ENCODE results near the gene KCTD1.

DNA sequence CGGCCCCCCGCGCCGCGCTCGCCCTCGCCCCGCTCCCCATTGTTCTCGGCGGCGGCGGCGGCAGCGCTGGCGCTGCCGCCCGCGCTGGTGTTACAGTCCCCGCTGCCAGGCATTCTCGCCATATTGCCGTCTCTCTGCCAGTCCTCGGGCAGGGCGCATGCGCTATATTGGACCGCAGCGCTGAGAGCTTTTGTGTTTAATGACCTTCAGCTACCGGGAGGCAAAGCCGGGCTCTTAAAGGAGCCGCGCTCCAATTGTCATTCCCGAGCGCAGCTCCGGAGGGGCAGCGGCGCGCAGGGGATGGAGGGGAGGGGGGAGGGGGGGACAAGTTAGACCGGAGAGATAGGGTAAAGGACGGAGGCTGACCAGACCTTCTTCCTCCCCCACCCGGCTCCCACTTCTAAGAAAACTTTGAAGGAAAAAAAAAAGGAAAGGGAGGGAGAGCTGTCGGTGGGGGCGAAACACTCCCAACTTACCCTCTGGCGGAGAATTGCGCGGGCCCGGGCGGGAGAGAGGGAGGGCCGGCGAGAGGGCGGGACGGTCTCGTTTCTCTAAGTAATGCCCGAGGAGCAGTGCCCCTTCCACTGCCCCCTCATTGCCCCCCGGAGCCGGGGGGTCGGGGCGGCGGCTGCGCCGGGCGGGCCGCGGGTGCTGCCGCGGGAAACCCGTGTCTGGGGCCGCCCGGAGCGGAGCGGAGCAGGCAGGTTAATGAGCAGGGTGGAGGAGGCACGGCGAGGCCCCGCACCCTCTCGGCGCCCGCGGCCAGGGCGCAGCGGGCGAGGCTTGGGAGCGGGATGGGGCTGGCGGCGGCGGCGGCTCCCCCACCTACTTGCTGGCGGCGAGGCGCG lies at the start of gene KCTD1:
- TF ChIP-seq, protein P1, sequence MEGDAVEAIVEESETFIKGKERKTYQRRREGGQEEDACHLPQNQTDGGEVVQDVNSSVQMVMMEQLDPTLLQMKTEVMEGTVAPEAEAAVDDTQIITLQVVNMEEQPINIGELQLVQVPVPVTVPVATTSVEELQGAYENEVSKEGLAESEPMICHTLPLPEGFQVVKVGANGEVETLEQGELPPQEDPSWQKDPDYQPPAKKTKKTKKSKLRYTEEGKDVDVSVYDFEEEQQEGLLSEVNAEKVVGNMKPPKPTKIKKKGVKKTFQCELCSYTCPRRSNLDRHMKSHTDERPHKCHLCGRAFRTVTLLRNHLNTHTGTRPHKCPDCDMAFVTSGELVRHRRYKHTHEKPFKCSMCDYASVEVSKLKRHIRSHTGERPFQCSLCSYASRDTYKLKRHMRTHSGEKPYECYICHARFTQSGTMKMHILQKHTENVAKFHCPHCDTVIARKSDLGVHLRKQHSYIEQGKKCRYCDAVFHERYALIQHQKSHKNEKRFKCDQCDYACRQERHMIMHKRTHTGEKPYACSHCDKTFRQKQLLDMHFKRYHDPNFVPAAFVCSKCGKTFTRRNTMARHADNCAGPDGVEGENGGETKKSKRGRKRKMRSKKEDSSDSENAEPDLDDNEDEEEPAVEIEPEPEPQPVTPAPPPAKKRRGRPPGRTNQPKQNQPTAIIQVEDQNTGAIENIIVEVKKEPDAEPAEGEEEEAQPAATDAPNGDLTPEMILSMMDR (IDR thresholded peaks at IDR 0.05): no peak
- no peak for TF ChIP-seq EZH2 (IDR thresholded peaks at IDR 0.05; ENCODE audit: borderline replicate concordance, insufficient read depth, low read depth, low read length, poor library complexity, severe bottlenecking)

All from B cell (primary cell).